ENCODE results near the gene KIF26B. TPM values are rescaled to one million over a fixed set of nuclear protein-coding genes. Genes with fewer than 3 reads are reported as not detected.

KIF26B gene
- total and polyA plus RNA-seq, 5 donors = 0.11 to 0.41 (median 0.29) TPM

DNA sequence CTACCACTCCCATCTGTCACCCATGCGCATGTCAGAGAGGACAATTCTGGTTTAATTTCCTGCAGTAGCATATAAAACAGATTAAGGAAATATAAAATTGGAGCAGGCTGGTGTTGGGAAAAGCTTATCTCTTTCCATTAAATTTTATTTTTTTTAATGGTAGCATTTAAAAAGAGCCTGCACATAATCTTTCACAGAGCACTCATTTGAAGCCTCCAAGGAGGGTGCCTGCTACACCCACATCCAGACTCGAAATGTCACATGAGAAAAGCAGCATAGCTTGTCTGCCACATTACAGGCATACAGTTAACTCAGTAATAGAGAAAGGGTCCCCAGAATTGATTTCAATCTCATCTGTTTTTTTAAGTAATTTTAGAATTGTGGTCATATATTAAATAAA is 599.0 kb downstream of the KIF26B start:
- no peak for DNase-seq
- Histone ChIP-seq H3K4me3 (ENCODE audit: low read length) (no peak overlapping the region), H3K27ac (ENCODE audit: low read length) (no peak overlapping the region), H3K27me3 (ENCODE audit: control insufficient read depth, insufficient read depth) (no peaks in the 10 kb centered on the region), H3K4me1 (ENCODE audit: control insufficient read depth, insufficient read depth, low read length) (no peaks in the 10 kb centered on the region), H3K9me3 (ENCODE audit: control insufficient read depth, low read length) (no peaks in the 10 kb centered on the region)
- no peak for ATAC-seq
- 93% methylated on average over 2 of the region's 2 CpGs for WGBS
- intact Hi-C loops (cut with DNase I) = no loop called here

DNA sequence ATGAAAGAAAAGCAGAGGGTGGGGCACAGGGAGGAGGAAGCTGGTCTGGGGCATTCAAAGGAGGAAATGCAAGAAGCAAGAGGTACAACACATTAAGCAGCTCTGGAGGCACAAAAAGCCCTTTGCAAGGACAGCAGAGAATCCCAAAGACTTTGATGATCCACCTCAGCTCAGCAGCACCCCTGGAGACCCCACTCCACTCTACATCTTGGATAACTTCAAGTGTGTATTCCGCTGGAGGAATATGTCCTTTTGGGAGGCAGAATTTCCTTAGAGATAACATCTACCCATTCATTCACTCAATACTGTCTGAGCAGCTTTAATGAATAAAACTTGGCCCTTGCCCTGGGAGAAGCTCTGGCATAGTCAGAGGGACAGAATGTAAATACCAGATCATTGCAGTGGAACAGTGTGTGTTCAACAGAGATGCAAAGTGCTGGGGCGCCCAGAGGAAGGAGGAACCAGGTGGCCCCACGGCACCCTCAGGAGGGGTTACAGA is 599.7 kb downstream of the KIF26B start:
- intact Hi-C loops (cut with DNase I) = no loop called here
- DNase-seq = no peak
- no peak for ATAC-seq
- no peaks in the 10 kb centered on the region for H3K9me3 ChIP-seq (ENCODE audit: control insufficient read depth, low read length)
- no peaks in the 10 kb centered on the region for H3K27me3 ChIP-seq (ENCODE audit: control insufficient read depth, insufficient read depth)
- H3K4me1 ChIP-seq (ENCODE audit: control insufficient read depth, insufficient read depth, low read length) = no peaks in the 10 kb centered on the region
- H3K27ac ChIP-seq (ENCODE audit: low read length) = no peak overlapping the region
- H3K4me3 ChIP-seq (ENCODE audit: low read length) = no peak overlapping the region
- WGBS = 93% methylated on average over 3 of the region's 3 CpGs
